ENCODE results near the gene DNAH1.

- TF ChIP-seq CTCF (IDR thresholded peaks at IDR 0.05) (no peak), POLR2A (IDR thresholded peaks at IDR 0.05) (no peak)
These were observed 37.3 kb downstream of the DNAH1 start for GRCh38 chr3:52353291-52353855.

Measured in Peyer's patch (tissue), 4 donors.